Measurements from ENCODE around the gene PADI3.

- TF ChIP-seq, protein P1, sequence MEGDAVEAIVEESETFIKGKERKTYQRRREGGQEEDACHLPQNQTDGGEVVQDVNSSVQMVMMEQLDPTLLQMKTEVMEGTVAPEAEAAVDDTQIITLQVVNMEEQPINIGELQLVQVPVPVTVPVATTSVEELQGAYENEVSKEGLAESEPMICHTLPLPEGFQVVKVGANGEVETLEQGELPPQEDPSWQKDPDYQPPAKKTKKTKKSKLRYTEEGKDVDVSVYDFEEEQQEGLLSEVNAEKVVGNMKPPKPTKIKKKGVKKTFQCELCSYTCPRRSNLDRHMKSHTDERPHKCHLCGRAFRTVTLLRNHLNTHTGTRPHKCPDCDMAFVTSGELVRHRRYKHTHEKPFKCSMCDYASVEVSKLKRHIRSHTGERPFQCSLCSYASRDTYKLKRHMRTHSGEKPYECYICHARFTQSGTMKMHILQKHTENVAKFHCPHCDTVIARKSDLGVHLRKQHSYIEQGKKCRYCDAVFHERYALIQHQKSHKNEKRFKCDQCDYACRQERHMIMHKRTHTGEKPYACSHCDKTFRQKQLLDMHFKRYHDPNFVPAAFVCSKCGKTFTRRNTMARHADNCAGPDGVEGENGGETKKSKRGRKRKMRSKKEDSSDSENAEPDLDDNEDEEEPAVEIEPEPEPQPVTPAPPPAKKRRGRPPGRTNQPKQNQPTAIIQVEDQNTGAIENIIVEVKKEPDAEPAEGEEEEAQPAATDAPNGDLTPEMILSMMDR (IDR thresholded peaks at IDR 0.05; ENCODE audit: insufficient read depth, low read length): no peak
- TF ChIP-seq POLR2AphosphoS5 (IDR thresholded peaks at IDR 0.05; ENCODE audit: low read depth) (no peak), REST (IDR thresholded peaks at IDR 0.05; ENCODE audit: insufficient replicate concordance, low read depth) (no peak), SPI1 (IDR thresholded peaks at IDR 0.05; ENCODE audit: borderline replicate concordance, low read depth) (no peak), GABPA (IDR thresholded peaks at IDR 0.05; ENCODE audit: low read depth) (no peak)
These were observed 18.1 kb upstream of the PADI3 start for GRCh38 chr1:17230671-17231310.
